ENCODE data around the gene ERBB2.

ERBB2 gene

DNA sequence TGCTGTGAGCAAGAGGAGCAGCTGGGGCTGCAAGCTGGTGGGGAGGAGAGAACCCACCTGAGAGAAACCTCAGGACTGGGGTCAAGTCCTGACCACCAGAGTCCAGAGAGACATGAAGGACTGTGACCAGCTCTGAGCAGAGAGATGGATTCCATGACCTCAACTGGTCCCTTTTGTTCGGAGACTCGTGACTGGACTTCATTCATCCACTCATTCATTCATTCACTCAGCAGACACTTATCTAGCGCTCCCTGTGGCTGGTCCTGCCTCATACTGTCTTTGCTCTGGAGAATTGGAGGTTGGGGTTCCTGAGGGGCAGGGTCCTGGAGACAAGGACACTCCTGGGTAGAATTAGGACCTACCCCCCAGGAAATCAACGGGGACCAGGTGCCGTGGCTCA, 4.0 kb downstream of the ERBB2 start:
- in situ Hi-C loops (cut with HindIII; ENCODE audit: low sequenced_read_pairs) = no loop called here
- TF ChIP-seq CTCF (IDR thresholded peaks at IDR 0.05; ENCODE audit: low read depth, low read length) = no peak
- DNase-seq (ENCODE audit: low read depth, low spot score) = no peak
- H3K4me3 ChIP-seq (ENCODE audit: low read depth, low read length) = no peak overlapping the region

- in situ Hi-C loops (cut with HindIII; ENCODE audit: low sequenced_read_pairs) = no loop called here
- DNase-seq (ENCODE audit: low read depth, low spot score) = peak; percentile 29
- H3K4me3 ChIP-seq (ENCODE audit: low read depth, low read length) = no peak overlapping the region
- TF ChIP-seq CTCF (IDR thresholded peaks at IDR 0.05; ENCODE audit: low read depth, low read length) = peak; percentile 33
Measured at GRCh38 chr17:39704821-39705551, 5.1 kb downstream of the ERBB2 start.

DNA sequence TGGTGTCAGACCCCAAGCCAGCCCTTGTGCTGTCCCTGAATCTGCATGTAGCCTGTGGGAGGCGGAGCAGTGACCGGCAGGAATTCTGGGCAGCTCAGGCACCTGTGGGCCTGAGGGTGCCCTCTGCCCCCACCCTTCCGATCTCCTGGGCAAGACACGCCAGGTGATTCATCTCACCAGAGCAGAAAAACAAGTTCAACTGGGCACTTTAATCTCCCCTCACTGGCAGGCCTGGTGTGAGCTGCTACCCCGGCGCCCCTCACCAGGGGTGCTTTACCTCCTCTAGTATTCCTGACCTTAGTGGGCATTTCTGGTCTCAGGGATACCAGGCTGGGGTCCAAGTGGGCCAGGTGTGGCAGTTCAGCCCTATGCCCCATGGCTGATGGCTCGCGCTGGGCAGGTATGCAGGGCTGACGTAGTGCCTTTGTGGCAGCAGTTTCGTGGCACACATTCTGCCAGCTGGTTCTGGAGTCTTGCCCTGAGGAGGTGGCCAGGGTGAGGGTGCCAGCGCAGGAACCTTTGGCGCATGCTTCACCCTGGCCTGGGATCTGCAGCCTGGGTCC, 6.0 kb downstream of the ERBB2 start:
- in situ Hi-C loops (cut with HindIII; ENCODE audit: low sequenced_read_pairs) = no loop called here

DNA sequence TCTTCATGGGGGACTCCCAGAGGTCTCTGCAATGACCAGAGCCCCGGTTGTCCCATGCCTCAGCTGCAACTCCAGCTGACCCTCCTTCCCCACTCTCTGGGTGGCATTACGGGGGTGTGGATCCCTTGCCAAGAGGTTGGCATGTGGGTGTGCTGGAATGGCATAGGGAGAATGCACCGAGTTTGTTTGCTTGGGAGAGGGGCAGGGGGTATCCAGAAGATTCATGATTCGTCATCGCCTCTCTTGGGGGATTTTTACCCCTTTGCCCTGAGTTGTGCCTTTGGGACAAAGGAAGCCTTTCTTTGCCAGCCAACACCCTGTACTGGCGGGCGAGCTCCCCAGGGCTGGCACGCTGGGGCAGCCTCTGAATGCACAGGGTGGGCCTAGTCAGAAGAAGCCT, 6.5 kb downstream of the ERBB2 start:
- H3K4me3 ChIP-seq (ENCODE audit: low read depth, low read length) = no peak overlapping the region
- TF ChIP-seq CTCF (IDR thresholded peaks at IDR 0.05; ENCODE audit: low read depth, low read length) = no peak
- no peak for DNase-seq (ENCODE audit: low read depth, low spot score)
- in situ Hi-C loops (cut with HindIII; ENCODE audit: low sequenced_read_pairs) = no loop called here

More for the DNA sequence above, 6.0 kb downstream of the ERBB2 start:
- DNase-seq (ENCODE audit: low read depth, low spot score) = no peak
- no peak overlapping the region for H3K4me3 ChIP-seq (ENCODE audit: low read depth, low read length)
- TF ChIP-seq CTCF (IDR thresholded peaks at IDR 0.05; ENCODE audit: low read depth, low read length) = no peak

DNA sequence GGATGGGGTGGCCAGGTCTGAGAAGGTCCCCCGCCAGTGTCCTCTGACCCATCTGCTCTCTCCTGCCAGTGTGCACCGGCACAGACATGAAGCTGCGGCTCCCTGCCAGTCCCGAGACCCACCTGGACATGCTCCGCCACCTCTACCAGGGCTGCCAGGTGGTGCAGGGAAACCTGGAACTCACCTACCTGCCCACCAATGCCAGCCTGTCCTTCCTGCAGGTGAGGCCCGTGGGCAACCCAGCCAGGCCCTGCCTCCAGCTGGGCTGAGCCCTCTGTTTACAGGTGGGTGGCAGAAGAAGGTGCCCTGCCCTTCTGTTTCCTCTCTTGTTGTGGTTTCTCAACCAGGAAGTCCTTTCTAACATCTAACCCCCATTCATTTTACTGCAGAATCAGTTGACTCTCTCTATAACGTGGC, 7.1 kb downstream of the ERBB2 start:
- H3K4me3 ChIP-seq (ENCODE audit: low read depth, low read length) = no peak overlapping the region
- TF ChIP-seq CTCF (IDR thresholded peaks at IDR 0.05; ENCODE audit: low read depth, low read length) = no peak
- in situ Hi-C loops (cut with HindIII; ENCODE audit: low sequenced_read_pairs) = no loop called here
- DNase-seq (ENCODE audit: low read depth, low spot score) = no peak

DNA sequence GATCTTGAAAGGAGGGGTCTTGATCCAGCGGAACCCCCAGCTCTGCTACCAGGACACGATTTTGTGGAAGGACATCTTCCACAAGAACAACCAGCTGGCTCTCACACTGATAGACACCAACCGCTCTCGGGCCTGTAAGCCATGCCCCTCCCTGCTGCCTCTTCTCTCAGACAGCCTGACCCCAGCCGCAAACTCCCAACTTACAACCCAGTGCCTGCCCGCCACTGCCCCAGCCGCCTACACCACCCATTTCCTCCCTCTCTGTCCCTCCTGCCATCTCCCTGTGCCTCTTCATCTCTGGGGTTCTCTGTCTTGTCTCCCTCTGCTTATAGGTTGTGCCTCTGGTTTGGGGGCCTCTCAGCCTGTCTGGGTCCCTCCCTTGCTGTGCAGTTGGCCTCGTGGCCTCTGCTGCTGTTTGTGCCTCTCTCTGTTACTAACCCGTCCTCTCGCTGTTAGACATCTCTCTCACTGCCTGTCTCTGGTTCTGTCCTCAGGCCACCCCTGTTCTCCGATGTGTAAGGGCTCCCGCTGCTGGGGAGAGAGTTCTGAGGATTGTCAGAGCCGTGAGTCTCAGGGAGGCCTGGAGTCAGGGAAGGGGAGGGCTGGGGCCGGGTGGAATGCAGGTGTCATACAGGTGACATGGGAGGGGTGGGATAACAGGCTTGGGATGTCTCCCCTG, 9.6 kb downstream of the ERBB2 start:
- no peak for DNase-seq (ENCODE audit: low read depth, low spot score)
- TF ChIP-seq CTCF (IDR thresholded peaks at IDR 0.05; ENCODE audit: low read depth, low read length) = no peak
- in situ Hi-C loops (cut with HindIII; ENCODE audit: low sequenced_read_pairs) = no loop called here
- H3K4me3 ChIP-seq (ENCODE audit: low read depth, low read length) = no peak overlapping the region
